T1000 (cell line): ENCODE measurements around the gene AUTS2.
"Not testable (repeated sequence)": the region's sequence is repeated elsewhere in the genome, so short reads cannot be mapped to it uniquely, and the experiment has no call there.

Experiments used
- DNase-seq: peaks from one replicate; lab custom pipeline; 2025; ENCODE audit warnings: mixed read lengths; lab: John Stamatoyannopoulos, UW

Gene AUTS2

GRCh38 chr7:70812511-70812910 lies 1214.2 kb downstream of the AUTS2 start:
- no peak for DNase-seq

- not testable (repeated sequence) for DNase-seq
Measured at GRCh38 chr7:70822490-70822889, 1224.2 kb downstream of the AUTS2 start.

GRCh38 chr7:70829221-70830059 lies 1231.2 kb downstream of the AUTS2 start:
- peak; percentile 13 for DNase-seq

- DNase-seq, result no peak
Measured at GRCh38 chr7:70830060-70830395, 1231.8 kb downstream of the AUTS2 start.

GRCh38 chr7:70830426-70830825 lies 1232.2 kb downstream of the AUTS2 start:
- no peak for DNase-seq

GRCh38 chr7:70833726-70834125 lies 1235.5 kb downstream of the AUTS2 start:
- DNase-seq, result no peak

GRCh38 chr7:70834424-70834823 lies 1236.1 kb downstream of the AUTS2 start:
- DNase-seq, result no peak

GRCh38 chr7:70835658-70836057 lies 1237.4 kb downstream of the AUTS2 start:
- DNase-seq, result no peak

- DNase-seq, result no peak
Measured at GRCh38 chr7:70836279-70836678, 1238.0 kb downstream of the AUTS2 start.

- DNase-seq, result no peak
Measured at GRCh38 chr7:70836946-70837345, 1238.7 kb downstream of the AUTS2 start.

GRCh38 chr7:70837589-70837988 lies 1239.3 kb downstream of the AUTS2 start:
- DNase-seq, result no peak

- DNase-seq, result no peak
Measured at GRCh38 chr7:70838292-70838907, 1240.1 kb downstream of the AUTS2 start.
